AG09319 (cell line): ENCODE measurements around the gene FARP1.
A peak's percentile ranks its signal among the peaks of the same experiment; 100 is the strongest.

Experiments
- DNase-seq: peaks from one replicate; pipeline ENCODE4 v3.0.0-alpha.2; 2010; ENCODE audit warnings: low read depth; ENCODE audit errors: extremely low read depth
- CTCF ChIP-seq: IDR thresholded peaks from 2 replicates; pipeline ENCODE4 v1.5.1; 2011; ENCODE audit warnings: low read depth, mild to moderate bottlenecking, inconsistent platforms, low read length, moderate library complexity

The FARP1 gene

GRCh38 chr13:98251708-98252107, 108.8 kb downstream of the FARP1 start:
- DNase-seq, result no peak
- no peak for TF ChIP-seq CTCF

GRCh38 chr13:98252931-98253470, 110.1 kb downstream of the FARP1 start:
- TF ChIP-seq CTCF, result no peak
- no peak for DNase-seq

- DNase-seq, result no peak
- TF ChIP-seq CTCF, result no peak
These were observed 110.6 kb downstream of the FARP1 start for GRCh38 chr13:98253526-98253925.

- DNase-seq, result peak; percentile 61
- TF ChIP-seq CTCF, result no peak
These were observed 111.6 kb downstream of the FARP1 start for GRCh38 chr13:98254513-98254912.

- TF ChIP-seq CTCF, result no peak
- DNase-seq, result no peak
These were observed 115.3 kb downstream of the FARP1 start for GRCh38 chr13:98258226-98258625.

GRCh38 chr13:98260357-98261164, 117.7 kb downstream of the FARP1 start:
- no peak for TF ChIP-seq CTCF
- DNase-seq, result no peak

GRCh38 chr13:98261165-98261702, 118.3 kb downstream of the FARP1 start:
- DNase-seq, result no peak
- no peak for TF ChIP-seq CTCF
